ENCODE measurements around the gene FBXL5. TPM values are rescaled to one million over a fixed set of nuclear protein-coding genes. Genes with fewer than 3 reads are reported as not detected.

FBXL5 gene
- 35.4 and 67.8 TPM in 2 replicates for total RNA-seq (2011; cell fraction: chromatin; rRNA removed; ENCODE audit: low replicate concordance)
- total RNA-seq (2011; cell fraction: nucleolus; rRNA removed) = 35.7 and 50.1 TPM in 2 replicates
- 48.0 and 50.8 TPM in 2 replicates for total RNA-seq (2011; cell fraction: nucleoplasm; rRNA removed)
- total RNA-seq (2014; rRNA removed) = 32.1 and 37.9 TPM in 2 replicates
- total RNA-seq (2014; rRNA removed; fragmentation: Illumina TruSeq; extraction: Trizol) = 25.3 and 27.9 TPM in 2 replicates
- 29.0 and 35.2 TPM in 2 replicates for total RNA-seq (2015; rRNA removed; fragmentation: Illumina TruSeq; extraction: Trizol)
- 22.1 and 23.5 TPM in 2 replicates for total RNA-seq (2021)
- polyA plus RNA-seq (2011; rRNA removed) = 24.3 and 26.5 TPM in 2 replicates
- polyA plus RNA-seq (2011; cell fraction: cytosol; rRNA removed) = 10.0 and 12.9 TPM in 2 replicates
- polyA plus RNA-seq (2011; cell fraction: nucleus; rRNA removed) = 25.4 and 27.0 TPM in 2 replicates
- 16.8 and 33.6 TPM in 2 replicates for polyA plus RNA-seq (2012)
- polyA plus RNA-seq (2014; fragmentation: Illumina TruSeq; extraction: Trizol) = 13.2 and 15.9 TPM in 2 replicates
- polyA plus RNA-seq (2014; fragmentation: Nextera tagmentation; extraction: Ambion mirVana) = 10 to 100 TPM in 1 of 2 experiments, 1 to 10 TPM in 1; 6.0 to 10.8 TPM
- 15.5 and 28.9 TPM in 2 replicates for polyA plus RNA-seq (2014; rRNA removed)
- 37.8 and 49.9 TPM in 2 replicates for polyA minus RNA-seq (2011; rRNA and poly(A)+ RNA removed)
- polyA minus RNA-seq (2011; cell fraction: cytosol; rRNA and poly(A)+ RNA removed) = 11.3 and 16.2 TPM in 2 replicates
- 46.7 and 68.4 TPM in 2 replicates for polyA minus RNA-seq (2011; cell fraction: nucleus; rRNA and poly(A)+ RNA removed)
- percentile 84 among the genes with signal in this experiment for Bru-seq, nascent RNA
- BruChase-seq, experiment 1, labeled RNA remaining after a 2-hour chase = percentile 85 among the genes with signal in this experiment
- BruChase-seq, experiment 2, labeled RNA remaining after a 6-hour chase = percentile 86 among the genes with signal in this experiment
- long read RNA-seq, experiment 1, transcript FBXL5-201 (11 exons, 3,385 nt) = major isoform, 56 of 132 reads
- long read RNA-seq, experiment 1, transcript FBXL5-202 (11 exons, 2,837 nt) = minor isoform, 5 of 132 reads
- long read RNA-seq, experiment 1, partial matches to known transcripts = 36 of 132 reads
- long read RNA-seq, experiment 1, other reads (novel, unspliced or antisense) = 31 of 132 reads
- long read RNA-seq, experiment 2, transcript FBXL5-201 (11 exons, 3,385 nt) = major isoform, 5 of 35 reads
- long read RNA-seq, experiment 2, partial matches to known transcripts = 13 of 35 reads
- long read RNA-seq, experiment 2, other reads (novel, unspliced or antisense) = 16 of 35 reads
- long read RNA-seq, experiment 3, partial matches to known transcripts = 4 of 20 reads
- long read RNA-seq, experiment 3, other reads (novel, unspliced or antisense) = 12 of 20 reads

DNA sequence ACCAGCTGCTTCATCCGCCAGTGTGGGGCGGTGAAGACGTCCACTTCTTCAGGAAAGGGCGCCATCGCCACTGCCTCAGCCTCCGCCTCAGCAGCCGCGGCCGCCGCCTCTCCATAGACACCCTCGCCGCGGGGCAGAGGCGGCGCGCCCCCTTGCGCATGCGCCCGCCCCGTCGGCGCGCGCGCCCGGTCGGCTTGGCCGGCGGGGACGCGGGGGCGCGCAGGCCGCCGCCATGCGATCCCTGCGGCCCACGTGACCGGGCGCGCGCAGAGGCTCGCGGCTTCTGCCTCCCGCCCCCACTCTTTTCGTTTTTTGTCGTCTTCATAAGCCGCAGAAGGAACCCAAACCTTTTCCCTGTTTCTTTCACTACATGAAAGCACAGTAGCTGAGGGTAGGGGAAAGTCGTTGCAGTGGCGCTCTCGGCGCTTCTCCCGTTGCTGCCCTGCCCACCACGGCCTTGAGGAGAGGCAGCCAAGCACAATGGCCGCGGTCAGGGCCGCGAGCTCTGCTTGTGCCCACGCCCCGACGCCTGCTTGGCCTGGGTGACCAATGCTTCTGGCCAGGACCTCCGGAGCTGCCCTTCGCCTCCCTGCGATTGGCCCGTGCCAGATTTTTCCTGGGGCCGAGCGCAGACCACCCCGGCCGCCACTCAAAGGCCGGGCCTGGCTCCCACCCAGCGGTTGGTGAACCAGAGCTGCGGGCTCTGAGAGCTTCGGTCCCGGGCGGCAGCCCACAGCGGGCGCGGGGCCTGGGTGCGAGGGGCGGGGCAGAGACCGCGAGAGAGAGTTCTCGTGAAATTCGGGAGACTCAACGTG, at the start of gene FBXL5:
FBXL5 (minus strand) TSS at position 135 of the 815 bp plus-strand sequence; CDS start at position 65, 70 bp downstream.
- no peak for FAIRE-seq
- CTCF ChIA-PET (ENCODE audit: low intra/inter-chr PET ratio) = interaction anchor here (0.6 kb wide), 1 partner anchor 151 kb away, joined by 4 read pairs; no protein-coding TSS in a partner anchor
- in situ Hi-C loops (cut with MboI) = loop anchor here (25.0 kb wide), 1 partner anchor 643 kb away; the partner anchor contains the start of gene CPEB2
- ATAC-seq = peak; percentile 49
- Histone ChIP-seq H4K20me1 (replicated peaks; ENCODE audit: control insufficient read depth, insufficient read depth, low read length) (no peaks in the 10 kb centered on the region), H3K4me2 (ENCODE audit: insufficient read depth, low read length) (peak within 1 kb of the TSS; percentile 82), H3K36me3 (ENCODE audit: control insufficient read depth, insufficient read depth, low read length) (peaks cover 7% of the 10 kb centered on the region; the same call in 1 of the 3 replicates), H3K9ac (ENCODE audit: insufficient read depth in 1 of 2, low read depth in 2 of 2, low read length in 2 of 2) (peak within 1 kb of the TSS; percentile 82 to 95), H3K9me1 (ENCODE audit: control insufficient read depth, insufficient read depth, low read length) (no peaks in the 10 kb centered on the region), H3K79me2 (ENCODE audit: control insufficient read depth, insufficient read depth, low read length) (peaks cover 44% of the 10 kb centered on the region), H2AFZ (ENCODE audit: low read depth, low read length) (peak within 1 kb of the TSS; percentile 97), H3K4me1 (replicated peaks in 1 of 2; ENCODE audit: control insufficient read depth in 2 of 2, insufficient read depth in 2 of 2, low read length in 2 of 2) (peaks cover 13 to 16% of the 10 kb centered on the region in 2 experiments), H3K27ac (ENCODE audit: extremely low read depth, low read depth, low read length) (peak within 1 kb of the TSS; percentile 98), H3K27me3 (ENCODE audit: control insufficient read depth in 2 of 2, insufficient read depth in 2 of 2, low read length in 2 of 2) (no peaks in the 10 kb centered on the region), H3K9me3 (replicated peaks; ENCODE audit: control insufficient read depth, insufficient read depth, low read depth, low read length) (0 out of 2 replicates have a peak, but pooled peaks cover 3% of the 10 kb centered on the region), H3K4me3 (peak within 1 kb of the TSS; percentile 84)
- POLR2A ChIA-PET = interaction anchor here (0.6 to 1.3 kb wide), 2 partner anchors 11 to 20 kb away, joined by 3 read pairs; no protein-coding TSS in a partner anchor
- 12% methylated on average over 58 of the region's 85 CpGs for WGBS (ENCODE audit: insufficient coverage, low coverage, missing lambda C conversion rate)
- peak; percentile 88 to 97 (median 96) for DNase-seq (ENCODE audit: extremely low read depth in 1 of 4, low spot score in 3 of 4)
- intact Hi-C loops (cut with micrococcal nuclease) = loop anchor here (10.0 kb wide), 2 partner anchors 421 to 651 kb away; partner anchors contain the start of gene CPEB2
- TSS peak; percentile 86 for BruUV-seq (replicated peaks)
- TF ChIP-seq YY1 (IDR thresholded peaks at IDR 0.05; ENCODE audit: borderline replicate concordance in 1 of 3, control insufficient read depth in 1 of 3, extremely low read depth in 1 of 3, insufficient read depth in 3 of 3, insufficient read length in 1 of 3, insufficient replicate concordance in 2 of 3, low read depth in 1 of 3, low read length in 2 of 3) = peak; percentile 17 to 83 (median 33)
- TF ChIP-seq, protein P1, sequence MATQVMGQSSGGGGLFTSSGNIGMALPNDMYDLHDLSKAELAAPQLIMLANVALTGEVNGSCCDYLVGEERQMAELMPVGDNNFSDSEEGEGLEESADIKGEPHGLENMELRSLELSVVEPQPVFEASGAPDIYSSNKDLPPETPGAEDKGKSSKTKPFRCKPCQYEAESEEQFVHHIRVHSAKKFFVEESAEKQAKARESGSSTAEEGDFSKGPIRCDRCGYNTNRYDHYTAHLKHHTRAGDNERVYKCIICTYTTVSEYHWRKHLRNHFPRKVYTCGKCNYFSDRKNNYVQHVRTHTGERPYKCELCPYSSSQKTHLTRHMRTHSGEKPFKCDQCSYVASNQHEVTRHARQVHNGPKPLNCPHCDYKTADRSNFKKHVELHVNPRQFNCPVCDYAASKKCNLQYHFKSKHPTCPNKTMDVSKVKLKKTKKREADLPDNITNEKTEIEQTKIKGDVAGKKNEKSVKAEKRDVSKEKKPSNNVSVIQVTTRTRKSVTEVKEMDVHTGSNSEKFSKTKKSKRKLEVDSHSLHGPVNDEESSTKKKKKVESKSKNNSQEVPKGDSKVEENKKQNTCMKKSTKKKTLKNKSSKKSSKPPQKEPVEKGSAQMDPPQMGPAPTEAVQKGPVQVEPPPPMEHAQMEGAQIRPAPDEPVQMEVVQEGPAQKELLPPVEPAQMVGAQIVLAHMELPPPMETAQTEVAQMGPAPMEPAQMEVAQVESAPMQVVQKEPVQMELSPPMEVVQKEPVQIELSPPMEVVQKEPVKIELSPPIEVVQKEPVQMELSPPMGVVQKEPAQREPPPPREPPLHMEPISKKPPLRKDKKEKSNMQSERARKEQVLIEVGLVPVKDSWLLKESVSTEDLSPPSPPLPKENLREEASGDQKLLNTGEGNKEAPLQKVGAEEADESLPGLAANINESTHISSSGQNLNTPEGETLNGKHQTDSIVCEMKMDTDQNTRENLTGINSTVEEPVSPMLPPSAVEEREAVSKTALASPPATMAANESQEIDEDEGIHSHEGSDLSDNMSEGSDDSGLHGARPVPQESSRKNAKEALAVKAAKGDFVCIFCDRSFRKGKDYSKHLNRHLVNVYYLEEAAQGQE (IDR thresholded peaks at IDR 0.05; ENCODE audit: borderline replicate concordance) = peak; percentile 34; the same call in 1 of the 2 replicates
- TF ChIP-seq, protein P1 (CRISPR knock-in tag; IDR thresholded peaks at IDR 0.05; ENCODE audit: low read depth) = peak; percentile 61; the same call in 1 of the 2 replicates
- no peak for TF ChIP-seq STAT5B (CRISPR knock-in tag; IDR thresholded peaks at IDR 0.05)
- TF ChIP-seq CREBBP (IDR thresholded peaks at IDR 0.05; ENCODE audit: low read depth, low read length) = no peak
